C1 segment of cervical spinal cord (tissue), 14 donors: Measurements from ENCODE around the gene NUTM2B.
"Not testable (repeated sequence)": the region's sequence is repeated elsewhere in the genome, so short reads cannot be mapped to it uniquely, and the experiment has no call there.

Experiments used
- DNase-seq, 14 donors: peaks; one replicate each; lab custom pipeline; 2025; lab: John Stamatoyannopoulos, UW

The NUTM2B gene

DNA sequence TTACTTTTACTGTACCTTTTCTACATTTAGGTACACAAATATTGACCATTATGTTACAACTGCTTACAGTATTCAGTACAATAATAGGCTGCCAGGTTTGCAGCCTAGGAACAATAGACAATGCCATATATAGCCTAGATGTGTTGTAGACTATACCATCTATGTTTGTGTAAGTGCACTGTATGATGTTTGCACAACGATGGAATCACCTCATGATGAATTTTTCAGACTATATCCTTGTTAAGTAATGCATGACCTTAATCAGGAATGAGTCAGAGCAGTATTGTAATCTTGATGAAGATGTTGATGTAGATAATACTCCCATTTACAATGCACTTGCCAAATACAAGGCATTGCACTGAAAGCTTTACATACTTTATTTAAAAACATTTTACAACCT is 23.6 kb downstream of the NUTM2B start:
- not testable (repeated sequence) for DNase-seq

DNA sequence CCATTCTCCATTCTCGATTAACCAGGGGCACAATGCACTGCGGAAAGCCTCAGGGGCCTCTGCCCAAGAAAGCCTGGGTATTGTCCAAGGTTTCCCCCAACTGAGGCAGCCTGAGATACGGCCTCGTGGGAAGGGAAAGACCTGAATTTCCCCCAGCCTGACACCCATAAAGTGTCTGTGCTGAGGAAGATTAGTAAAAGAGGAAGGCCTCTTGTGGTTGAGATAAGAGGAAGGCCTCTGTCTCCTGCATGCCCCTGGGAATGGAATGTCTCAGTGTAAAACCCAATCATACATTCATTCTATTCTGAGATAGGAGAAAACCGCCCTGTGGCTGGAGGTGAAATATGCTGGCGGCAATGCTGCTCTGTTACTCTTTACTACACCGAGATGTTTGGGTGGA is 41.8 kb downstream of the NUTM2B start:
- DNase-seq: not testable (repeated sequence)

DNA sequence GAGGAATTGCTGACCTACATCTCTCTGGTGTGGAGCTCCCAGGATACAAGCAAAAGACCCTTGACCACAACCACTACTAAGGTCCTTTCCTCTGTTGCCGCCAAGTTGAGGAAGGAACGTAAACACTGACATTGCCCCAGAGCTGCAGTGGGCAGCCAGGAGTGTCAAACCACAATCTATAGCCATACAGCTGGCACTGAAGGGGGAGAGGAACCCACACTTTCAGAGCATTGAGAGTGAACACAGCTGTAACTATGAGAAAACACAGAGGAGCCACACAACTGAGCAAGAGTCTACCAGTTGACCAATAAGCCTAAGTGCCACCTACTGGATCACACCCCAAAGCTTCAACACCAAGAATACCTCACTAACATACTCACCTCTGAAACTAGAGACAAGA is 45.5 kb downstream of the NUTM2B start:
- not testable (repeated sequence) for DNase-seq

DNA sequence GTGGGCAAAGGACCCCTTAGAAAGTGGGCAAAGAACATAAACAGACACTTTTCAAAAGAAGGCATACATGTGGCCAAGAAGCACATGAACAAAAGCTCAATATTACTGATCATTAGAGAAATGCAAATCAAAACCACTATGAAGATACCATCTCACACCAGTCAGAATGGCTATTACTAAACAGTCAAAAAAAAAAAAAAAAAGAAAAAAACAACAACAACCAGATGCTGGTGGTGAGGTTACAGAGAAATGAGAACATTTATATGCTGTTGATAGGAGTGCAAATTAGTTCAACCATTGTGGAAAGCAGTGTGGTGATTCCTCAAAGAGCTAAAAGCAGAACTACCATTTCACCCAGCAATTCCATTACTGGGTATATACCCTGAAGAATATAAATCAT is 50.6 kb downstream of the NUTM2B start:
- DNase-seq: not testable (repeated sequence)

DNA sequence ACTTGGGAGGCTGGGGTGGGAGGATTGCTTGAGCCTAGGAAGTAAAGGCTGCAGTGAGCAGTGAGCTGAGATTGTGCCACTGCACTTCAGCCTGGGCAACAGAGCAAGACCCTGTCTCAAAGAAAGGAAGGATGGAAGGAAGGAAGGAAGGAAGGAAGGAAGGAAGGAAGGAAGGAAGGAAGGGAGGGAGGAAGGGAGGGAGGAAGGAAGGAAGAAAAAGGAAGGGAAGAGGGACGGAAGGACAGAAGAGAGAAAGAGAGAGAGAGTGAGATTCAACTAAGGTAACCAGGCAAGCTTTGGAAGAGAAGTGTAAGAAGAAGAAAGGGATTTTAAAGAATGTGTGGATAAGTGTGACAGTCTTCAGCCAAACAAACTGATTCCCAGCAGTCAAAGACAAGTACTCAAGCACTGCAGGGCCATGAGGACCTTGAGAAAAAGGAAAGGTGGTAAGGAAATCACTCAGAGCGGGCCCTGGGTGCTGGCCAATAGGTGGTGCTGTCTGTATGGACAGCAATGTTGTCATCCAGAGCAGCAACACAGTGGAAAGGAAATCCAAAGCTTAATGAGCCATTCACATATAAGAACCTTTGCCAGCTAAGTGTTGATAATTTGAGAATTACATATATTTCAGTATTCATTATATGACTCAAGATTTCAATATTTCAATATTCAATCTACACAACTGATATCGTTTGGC is 55.4 kb downstream of the NUTM2B start:
- DNase-seq: not testable (repeated sequence)
